ENCODE results near the gene PRR3.
"Not testable (repeated sequence)": the region's sequence is repeated elsewhere in the genome, so short reads cannot be mapped to it uniquely, and the experiment has no call there.

Gene PRR3

GRCh38 chr6:30591008-30591407, 33.9 kb downstream of the PRR3 start:
- H3K9ac ChIP-seq (ENCODE audit: low read depth in 1 of 2, low read length in 2 of 2), result no peak overlapping the region
- H3K36me3 ChIP-seq (ENCODE audit: control insufficient read depth in 2 of 2, insufficient read depth in 2 of 2, low read length in 2 of 2), result peaks cover 35 to 46% of the 10 kb centered on the region in 2 donors

GRCh38 chr6:30592287-30592686, 35.2 kb downstream of the PRR3 start:
- Histone ChIP-seq H3K4me1 (ENCODE audit: control insufficient read depth in 2 of 2, insufficient read depth in 2 of 2, low read length in 2 of 2) (no peaks in the 10 kb centered on the region), H3K9ac (ENCODE audit: low read depth in 1 of 2, low read length in 2 of 2) (no peak overlapping the region), H3K27ac (ENCODE audit: low read depth in 2 of 2, low read length in 2 of 2) (no peak overlapping the region), H3K4me3 (ENCODE audit: low read length in 2 of 2) (no peak overlapping the region), H3K9me3 (ENCODE audit: control insufficient read depth in 2 of 2, low read length in 2 of 2) (no peaks in the 10 kb centered on the region), H3K36me3 (ENCODE audit: control insufficient read depth in 2 of 2, insufficient read depth in 2 of 2, low read length in 2 of 2) (peaks cover 28 to 36% of the 10 kb centered on the region in 2 donors), H3K27me3 (ENCODE audit: control insufficient read depth in 2 of 2, insufficient read depth in 2 of 2, low read length in 2 of 2) (no peaks in the 10 kb centered on the region)

More at GRCh38 chr6:30591008-30591407, 33.9 kb downstream of the PRR3 start:
- Histone ChIP-seq H3K27me3 (ENCODE audit: control insufficient read depth in 2 of 2, insufficient read depth in 2 of 2, low read length in 2 of 2) (no peaks in the 10 kb centered on the region), H3K4me3 (ENCODE audit: low read length in 2 of 2) (no peak overlapping the region), H3K27ac (ENCODE audit: low read depth in 2 of 2, low read length in 2 of 2) (no peak overlapping the region), H3K4me1 (ENCODE audit: control insufficient read depth in 2 of 2, insufficient read depth in 2 of 2, low read length in 2 of 2) (no peaks in the 10 kb centered on the region), H3K9me3 (ENCODE audit: control insufficient read depth in 2 of 2, low read length in 2 of 2) (no peaks in the 10 kb centered on the region)

GRCh38 chr6:30597315-30598144, 40.4 kb downstream of the PRR3 start:
- not testable (repeated sequence) for H3K9ac ChIP-seq (ENCODE audit: low read depth in 1 of 2, low read length in 2 of 2); H3K4me3 ChIP-seq (ENCODE audit: low read length in 2 of 2); H3K4me1 ChIP-seq (ENCODE audit: control insufficient read depth in 2 of 2, insufficient read depth in 2 of 2, low read length in 2 of 2); H3K27ac ChIP-seq (ENCODE audit: low read depth in 2 of 2, low read length in 2 of 2); H3K9me3 ChIP-seq (ENCODE audit: control insufficient read depth in 2 of 2, low read length in 2 of 2); H3K27me3 ChIP-seq (ENCODE audit: control insufficient read depth in 2 of 2, insufficient read depth in 2 of 2, low read length in 2 of 2)
- H3K36me3 ChIP-seq (ENCODE audit: control insufficient read depth in 2 of 2, insufficient read depth in 2 of 2, low read length in 2 of 2), result peaks cover 22 to 24% of the 10 kb centered on the region in 2 donors

- no peaks in the 10 kb centered on the region for H3K4me1 ChIP-seq (ENCODE audit: control insufficient read depth in 2 of 2, insufficient read depth in 2 of 2, low read length in 2 of 2)
- H3K4me3 ChIP-seq (ENCODE audit: low read length in 2 of 2), result no peak overlapping the region
- H3K27me3 ChIP-seq (ENCODE audit: control insufficient read depth in 2 of 2, insufficient read depth in 2 of 2, low read length in 2 of 2), result no peaks in the 10 kb centered on the region
- H3K9ac ChIP-seq (ENCODE audit: low read depth in 1 of 2, low read length in 2 of 2), result no peak overlapping the region
- H3K9me3 ChIP-seq (ENCODE audit: control insufficient read depth in 2 of 2, low read length in 2 of 2), result no peaks in the 10 kb centered on the region
- H3K36me3 ChIP-seq (ENCODE audit: control insufficient read depth in 2 of 2, insufficient read depth in 2 of 2, low read length in 2 of 2), result peaks cover 37 to 39% of the 10 kb centered on the region in 2 donors
- no peak overlapping the region for H3K27ac ChIP-seq (ENCODE audit: low read depth in 2 of 2, low read length in 2 of 2)
These were observed 42.0 kb downstream of the PRR3 start for GRCh38 chr6:30598912-30599624.

GRCh38 chr6:30599625-30600324, 42.7 kb downstream of the PRR3 start:
- H3K9me3 ChIP-seq (ENCODE audit: control insufficient read depth in 2 of 2, low read length in 2 of 2), result no peaks in the 10 kb centered on the region
- H3K9ac ChIP-seq (ENCODE audit: low read depth in 1 of 2, low read length in 2 of 2), result no peak overlapping the region
- no peak overlapping the region for H3K4me3 ChIP-seq (ENCODE audit: low read length in 2 of 2)
- no peak overlapping the region for H3K27ac ChIP-seq (ENCODE audit: low read depth in 2 of 2, low read length in 2 of 2)
- peaks cover 43 to 45% of the 10 kb centered on the region in 2 donors for H3K36me3 ChIP-seq (ENCODE audit: control insufficient read depth in 2 of 2, insufficient read depth in 2 of 2, low read length in 2 of 2)
- no peaks in the 10 kb centered on the region for H3K27me3 ChIP-seq (ENCODE audit: control insufficient read depth in 2 of 2, insufficient read depth in 2 of 2, low read length in 2 of 2)
- H3K4me1 ChIP-seq (ENCODE audit: control insufficient read depth in 2 of 2, insufficient read depth in 2 of 2, low read length in 2 of 2), result no peaks in the 10 kb centered on the region

GRCh38 chr6:30600451-30600961, 43.4 kb downstream of the PRR3 start:
- H3K9me3 ChIP-seq (ENCODE audit: control insufficient read depth in 2 of 2, low read length in 2 of 2), result no peaks in the 10 kb centered on the region
- H3K4me1 ChIP-seq (ENCODE audit: control insufficient read depth in 2 of 2, insufficient read depth in 2 of 2, low read length in 2 of 2), result no peaks in the 10 kb centered on the region
- no peak overlapping the region for H3K27ac ChIP-seq (ENCODE audit: low read depth in 2 of 2, low read length in 2 of 2)
- H3K36me3 ChIP-seq (ENCODE audit: control insufficient read depth in 2 of 2, insufficient read depth in 2 of 2, low read length in 2 of 2), result peaks cover 50 to 51% of the 10 kb centered on the region in 2 donors
- H3K9ac ChIP-seq (ENCODE audit: low read depth in 1 of 2, low read length in 2 of 2), result no peak overlapping the region
- H3K4me3 ChIP-seq (ENCODE audit: low read length in 2 of 2), result no peak overlapping the region
- H3K27me3 ChIP-seq (ENCODE audit: control insufficient read depth in 2 of 2, insufficient read depth in 2 of 2, low read length in 2 of 2), result no peaks in the 10 kb centered on the region

- H3K36me3 ChIP-seq (ENCODE audit: control insufficient read depth in 2 of 2, insufficient read depth in 2 of 2, low read length in 2 of 2), result peaks cover 58 to 59% of the 10 kb centered on the region in 2 donors
- no peak overlapping the region for H3K9ac ChIP-seq (ENCODE audit: low read depth in 1 of 2, low read length in 2 of 2)
- no peaks in the 10 kb centered on the region for H3K4me1 ChIP-seq (ENCODE audit: control insufficient read depth in 2 of 2, insufficient read depth in 2 of 2, low read length in 2 of 2)
These were observed 44.3 kb downstream of the PRR3 start for GRCh38 chr6:30601436-30601814.

GRCh38 chr6:30601815-30602641, 44.9 kb downstream of the PRR3 start:
- Histone ChIP-seq H3K4me3 (ENCODE audit: low read length in 2 of 2) (no peak overlapping the region), H3K27me3 (ENCODE audit: control insufficient read depth in 2 of 2, insufficient read depth in 2 of 2, low read length in 2 of 2) (no peaks in the 10 kb centered on the region), H3K27ac (ENCODE audit: low read depth in 2 of 2, low read length in 2 of 2) (no peak overlapping the region), H3K9me3 (ENCODE audit: control insufficient read depth in 2 of 2, low read length in 2 of 2) (no peaks in the 10 kb centered on the region), H3K9ac (ENCODE audit: low read depth in 1 of 2, low read length in 2 of 2) (no peak overlapping the region), H3K4me1 (ENCODE audit: control insufficient read depth in 2 of 2, insufficient read depth in 2 of 2, low read length in 2 of 2) (no peaks in the 10 kb centered on the region), H3K36me3 (ENCODE audit: control insufficient read depth in 2 of 2, insufficient read depth in 2 of 2, low read length in 2 of 2) (peaks cover 64 to 65% of the 10 kb centered on the region in 2 donors)

More at GRCh38 chr6:30601436-30601814, 44.3 kb downstream of the PRR3 start:
- Histone ChIP-seq H3K4me3 (ENCODE audit: low read length in 2 of 2) (no peak overlapping the region), H3K9me3 (ENCODE audit: control insufficient read depth in 2 of 2, low read length in 2 of 2) (no peaks in the 10 kb centered on the region), H3K27ac (ENCODE audit: low read depth in 2 of 2, low read length in 2 of 2) (no peak overlapping the region), H3K27me3 (ENCODE audit: control insufficient read depth in 2 of 2, insufficient read depth in 2 of 2, low read length in 2 of 2) (no peaks in the 10 kb centered on the region)

- peaks cover 81 to 82% of the 10 kb centered on the region in 2 donors for H3K36me3 ChIP-seq (ENCODE audit: control insufficient read depth in 2 of 2, insufficient read depth in 2 of 2, low read length in 2 of 2)
- no peak overlapping the region for H3K9ac ChIP-seq (ENCODE audit: low read depth in 1 of 2, low read length in 2 of 2)
- H3K27me3 ChIP-seq (ENCODE audit: control insufficient read depth in 2 of 2, insufficient read depth in 2 of 2, low read length in 2 of 2), result no peaks in the 10 kb centered on the region
- H3K27ac ChIP-seq (ENCODE audit: low read depth in 2 of 2, low read length in 2 of 2), result no peak overlapping the region
- H3K4me1 ChIP-seq (ENCODE audit: control insufficient read depth in 2 of 2, insufficient read depth in 2 of 2, low read length in 2 of 2), result no peaks in the 10 kb centered on the region
- no peaks in the 10 kb centered on the region for H3K9me3 ChIP-seq (ENCODE audit: control insufficient read depth in 2 of 2, low read length in 2 of 2)
- H3K4me3 ChIP-seq (ENCODE audit: low read length in 2 of 2), result no peak overlapping the region
These were observed 46.9 kb downstream of the PRR3 start for GRCh38 chr6:30603961-30604360.

All from mucosa of rectum (tissue), 2 donors.